ENCODE measurements around the gene GALNT14. TPM values are rescaled to one million over a fixed set of nuclear protein-coding genes. Genes with fewer than 3 reads are reported as not detected.

Gene GALNT14
- total and polyA plus RNA-seq, 9 donors, result 0.28 to 9.8 (median 1.6) TPM; not detected in 3

GRCh38 chr2:31031132-31031706 lies 107.0 kb downstream of the GALNT14 start:
- Histone ChIP-seq H3K27ac (no peak overlapping the region), H3K27me3 (no peaks in the 10 kb centered on the region), H3K36me3 (no peaks in the 10 kb centered on the region), H3K4me3 (no peak overlapping the region), H3K9me3 (no peaks in the 10 kb centered on the region), H3K4me1 (ENCODE audit: insufficient read depth) (no peaks in the 10 kb centered on the region)
- TF ChIP-seq CTCF (IDR thresholded peaks at IDR 0.05) (no peak), EP300 (IDR thresholded peaks at IDR 0.05) (no peak), POLR2A (IDR thresholded peaks at IDR 0.05) (no peak)
- 42 to 58% (median 50%) methylated on average over 1 of the region's 1 CpG for WGBS, 3 donors
- intact Hi-C loops (cut with DNase I), result no loop called here
- DNase-seq, result no peak

GRCh38 chr2:31028417-31028816 lies 109.8 kb downstream of the GALNT14 start:
- TF ChIP-seq CTCF (IDR thresholded peaks at IDR 0.05) (no peak), EP300 (IDR thresholded peaks at IDR 0.05) (no peak), POLR2A (IDR thresholded peaks at IDR 0.05) (no peak)
- Histone ChIP-seq H3K9me3 (no peaks in the 10 kb centered on the region), H3K27ac (no peak overlapping the region), H3K36me3 (no peaks in the 10 kb centered on the region), H3K4me3 (no peak overlapping the region), H3K4me1 (ENCODE audit: insufficient read depth) (no peaks in the 10 kb centered on the region), H3K27me3 (no peaks in the 10 kb centered on the region)
- 34 to 44% (median 35%) methylated on average over 8 of the region's 8 CpGs for WGBS, 3 donors
- intact Hi-C loops (cut with DNase I), result no loop called here
- no peak for DNase-seq

GRCh38 chr2:31027549-31027948 lies 110.7 kb downstream of the GALNT14 start:
- Histone ChIP-seq H3K4me3 (no peak overlapping the region), H3K27ac (no peak overlapping the region), H3K36me3 (no peaks in the 10 kb centered on the region), H3K9me3 (no peaks in the 10 kb centered on the region), H3K27me3 (no peaks in the 10 kb centered on the region), H3K4me1 (ENCODE audit: insufficient read depth) (no peaks in the 10 kb centered on the region)
- no peak for DNase-seq
- TF ChIP-seq EP300 (IDR thresholded peaks at IDR 0.05), result no peak
- TF ChIP-seq CTCF (IDR thresholded peaks at IDR 0.05), result no peak
- no peak for TF ChIP-seq POLR2A (IDR thresholded peaks at IDR 0.05)
- intact Hi-C loops (cut with DNase I), result no loop called here
- WGBS, 3 donors, result 80 to 91% (median 88%) methylated on average over 5 of the region's 5 CpGs

GRCh38 chr2:31023541-31023940 lies 114.7 kb downstream of the GALNT14 start:
- Histone ChIP-seq H3K36me3 (no peaks in the 10 kb centered on the region), H3K27ac (no peak overlapping the region), H3K4me3 (no peak overlapping the region), H3K9me3 (no peaks in the 10 kb centered on the region), H3K4me1 (ENCODE audit: insufficient read depth) (no peaks in the 10 kb centered on the region), H3K27me3 (no peaks in the 10 kb centered on the region)
- intact Hi-C loops (cut with DNase I), result no loop called here
- WGBS, 3 donors, result 52 to 61% (median 59%) methylated on average over 3 of the region's 3 CpGs
- TF ChIP-seq POLR2A (IDR thresholded peaks at IDR 0.05) (no peak), CTCF (IDR thresholded peaks at IDR 0.05) (no peak), EP300 (IDR thresholded peaks at IDR 0.05) (no peak)
- no peak for DNase-seq

Measured in ovary (tissue), 9 donors.